ENCODE measurements around the gene ARHGAP10.

DNA sequence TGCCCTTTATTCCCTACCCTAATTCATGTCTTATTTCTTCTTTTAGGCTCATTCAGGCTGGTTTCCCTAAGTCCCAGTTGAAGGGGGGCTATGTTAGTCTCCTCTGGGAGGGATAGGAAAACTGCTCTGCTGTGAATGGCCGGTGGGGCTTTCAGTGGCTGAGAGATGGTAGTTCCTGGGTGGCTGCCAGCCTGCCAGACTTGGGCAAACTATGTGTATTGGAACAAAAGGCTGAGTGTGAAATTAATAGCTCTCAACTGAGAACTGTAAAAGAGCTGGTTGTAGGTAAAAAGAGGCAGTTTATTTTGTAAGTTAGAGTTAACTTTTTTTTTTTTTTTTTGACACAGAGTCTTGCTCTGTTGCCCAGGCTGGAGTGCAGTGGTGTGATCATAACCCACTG lies 28.8 kb downstream of the ARHGAP10 start:
- no peak for TF ChIP-seq EZH2 (IDR thresholded peaks at IDR 0.05)
- no peak for TF ChIP-seq POLR2AphosphoS5 (IDR thresholded peaks at IDR 0.05; ENCODE audit: borderline replicate concordance, low read depth, low read length)
